ENCODE data around the gene TBC1D14. TPM values are rescaled to one million over a fixed set of nuclear protein-coding genes. Genes with fewer than 3 reads are reported as not detected.

The TBC1D14 gene
- total RNA-seq, 1 donor, result 39.4 TPM

DNA sequence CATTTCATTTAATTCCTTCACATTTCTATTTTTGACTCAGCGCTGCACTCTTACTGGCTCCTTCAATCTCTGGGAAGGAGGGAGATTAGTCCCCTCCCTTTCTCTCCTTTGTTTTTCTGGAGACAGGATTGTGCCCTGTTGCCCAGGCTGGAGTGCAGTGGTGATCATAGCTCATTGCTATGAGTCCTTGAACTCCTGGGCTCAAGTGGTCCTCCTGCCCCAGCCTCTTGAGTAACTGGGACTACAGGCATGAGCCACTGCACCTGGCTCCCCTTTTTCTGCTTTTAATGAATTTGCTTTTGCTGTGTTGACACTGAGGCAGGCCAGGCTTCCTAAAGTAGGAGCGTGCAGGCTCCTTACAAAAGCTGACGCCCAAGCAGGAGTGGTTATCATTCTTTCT is 10.5 kb downstream of the TBC1D14 start:
- DNase-seq (ENCODE audit: insufficient read length, low spot score, missing footprints), result no peak
- no peak overlapping the region for H3K4me2 ChIP-seq (ENCODE audit: insufficient read depth, low read length)
- no peaks in the 10 kb centered on the region for H3K9me3 ChIP-seq (ENCODE audit: low read depth, low read length)
- no peak overlapping the region for H2AFZ ChIP-seq (ENCODE audit: low read length)
- no peaks in the 10 kb centered on the region for H3K4me1 ChIP-seq (ENCODE audit: insufficient read depth, low read length)
- H3K27me3 ChIP-seq (ENCODE audit: insufficient read depth, low read length), result no peaks in the 10 kb centered on the region
- peaks cover 26% of the 10 kb centered on the region for H4K20me1 ChIP-seq (ENCODE audit: insufficient read depth, low read length)
- H3K27ac ChIP-seq (ENCODE audit: low read depth, low read length), result no peak overlapping the region
- no peak for TF ChIP-seq CTCF (IDR thresholded peaks at IDR 0.05; ENCODE audit: extremely low read depth, low read depth, low read length)
- peaks cover 13% of the 10 kb centered on the region for H3K79me2 ChIP-seq (ENCODE audit: insufficient read depth, low read length)
- peaks cover 11% of the 10 kb centered on the region for H3K36me3 ChIP-seq (ENCODE audit: insufficient read depth, low read length)
- H3K4me3 ChIP-seq (ENCODE audit: insufficient read depth, low read length), result no peak overlapping the region

GRCh38 chr4:6923507-6923906 is 13.9 kb downstream of the TBC1D14 start:
- no peaks in the 10 kb centered on the region for H3K9me3 ChIP-seq (ENCODE audit: low read depth, low read length)
- H3K36me3 ChIP-seq (ENCODE audit: insufficient read depth, low read length), result peaks cover 11% of the 10 kb centered on the region
- H3K4me1 ChIP-seq (ENCODE audit: insufficient read depth, low read length), result no peaks in the 10 kb centered on the region
- H3K79me2 ChIP-seq (ENCODE audit: insufficient read depth, low read length), result peaks cover 5% of the 10 kb centered on the region
- no peak overlapping the region for H2AFZ ChIP-seq (ENCODE audit: low read length)
- H4K20me1 ChIP-seq (ENCODE audit: insufficient read depth, low read length), result peaks cover 14% of the 10 kb centered on the region
- no peak overlapping the region for H3K27ac ChIP-seq (ENCODE audit: low read depth, low read length)
- H3K4me2 ChIP-seq (ENCODE audit: insufficient read depth, low read length), result no peak overlapping the region
- no peak for DNase-seq (ENCODE audit: insufficient read length, low spot score, missing footprints)
- no peak overlapping the region for H3K4me3 ChIP-seq (ENCODE audit: insufficient read depth, low read length)
- no peak for TF ChIP-seq CTCF (IDR thresholded peaks at IDR 0.05; ENCODE audit: extremely low read depth, low read depth, low read length)
- no peaks in the 10 kb centered on the region for H3K27me3 ChIP-seq (ENCODE audit: insufficient read depth, low read length)

DNA sequence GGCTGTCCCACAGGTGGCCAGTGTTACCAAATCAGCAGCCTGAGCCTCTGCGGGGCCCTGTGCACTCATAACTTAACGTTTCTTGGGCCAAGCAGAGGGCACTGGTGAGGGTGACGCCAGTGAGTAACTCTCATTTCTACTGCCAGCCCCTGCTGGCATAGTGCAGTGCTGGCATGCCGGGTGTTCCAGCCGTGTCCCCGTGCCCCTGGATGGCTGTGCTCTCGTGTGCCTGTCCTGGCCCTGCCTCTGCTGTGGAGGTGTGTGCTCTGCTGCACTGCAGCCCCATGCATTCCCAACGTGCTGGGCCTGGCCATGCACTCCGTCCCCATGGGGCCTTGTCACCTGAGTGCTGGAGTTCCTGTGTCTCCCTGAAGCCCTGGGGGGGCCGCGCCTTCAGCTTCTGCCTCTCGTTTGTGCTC is 14.7 kb downstream of the TBC1D14 start:
- H3K9me3 ChIP-seq (ENCODE audit: low read depth, low read length), result no peaks in the 10 kb centered on the region
- peaks cover 20% of the 10 kb centered on the region for H4K20me1 ChIP-seq (ENCODE audit: insufficient read depth, low read length)
- no peak for TF ChIP-seq CTCF (IDR thresholded peaks at IDR 0.05; ENCODE audit: extremely low read depth, low read depth, low read length)
- no peak overlapping the region for H3K27ac ChIP-seq (ENCODE audit: low read depth, low read length)
- H3K79me2 ChIP-seq (ENCODE audit: insufficient read depth, low read length), result peaks cover 12% of the 10 kb centered on the region
- H3K4me1 ChIP-seq (ENCODE audit: insufficient read depth, low read length), result no peaks in the 10 kb centered on the region
- H3K36me3 ChIP-seq (ENCODE audit: insufficient read depth, low read length), result peaks cover 11% of the 10 kb centered on the region
- no peaks in the 10 kb centered on the region for H3K27me3 ChIP-seq (ENCODE audit: insufficient read depth, low read length)
- DNase-seq (ENCODE audit: insufficient read length, low spot score, missing footprints), result peak; percentile 15
- H3K4me3 ChIP-seq (ENCODE audit: insufficient read depth, low read length), result no peak overlapping the region
- no peak overlapping the region for H3K4me2 ChIP-seq (ENCODE audit: insufficient read depth, low read length)
- H2AFZ ChIP-seq (ENCODE audit: low read length), result no peak overlapping the region

GRCh38 chr4:6925357-6925836 is 15.8 kb downstream of the TBC1D14 start:
- peaks cover 15% of the 10 kb centered on the region for H3K79me2 ChIP-seq (ENCODE audit: insufficient read depth, low read length)
- H2AFZ ChIP-seq (ENCODE audit: low read length), result no peak overlapping the region
- H3K4me1 ChIP-seq (ENCODE audit: insufficient read depth, low read length), result no peaks in the 10 kb centered on the region
- H4K20me1 ChIP-seq (ENCODE audit: insufficient read depth, low read length), result peaks cover 26% of the 10 kb centered on the region
- no peak for TF ChIP-seq CTCF (IDR thresholded peaks at IDR 0.05; ENCODE audit: extremely low read depth, low read depth, low read length)
- H3K27ac ChIP-seq (ENCODE audit: low read depth, low read length), result no peak overlapping the region
- no peak overlapping the region for H3K4me2 ChIP-seq (ENCODE audit: insufficient read depth, low read length)
- no peak overlapping the region for H3K4me3 ChIP-seq (ENCODE audit: insufficient read depth, low read length)
- no peaks in the 10 kb centered on the region for H3K9me3 ChIP-seq (ENCODE audit: low read depth, low read length)
- H3K27me3 ChIP-seq (ENCODE audit: insufficient read depth, low read length), result no peaks in the 10 kb centered on the region
- H3K36me3 ChIP-seq (ENCODE audit: insufficient read depth, low read length), result peaks cover 11% of the 10 kb centered on the region
- DNase-seq (ENCODE audit: insufficient read length, low spot score, missing footprints), result peak; percentile 25

Data from osteoblast (primary cell).